ENCODE data around the gene CLMN. TPM values are rescaled to one million over a fixed set of nuclear protein-coding genes. Genes with fewer than 3 reads are reported as not detected.

Gene CLMN
- total RNA-seq, 1 donor from 2014 or later, result 3.9 TPM

GRCh38 chr14:95304342-95304741, 15.4 kb downstream of the CLMN start:
- H3K4me3 ChIP-seq (ENCODE audit: low read depth, low read length), result no peak overlapping the region
- no peaks in the 10 kb centered on the region for H3K27me3 ChIP-seq (ENCODE audit: control insufficient read depth, insufficient read depth, low read length)
- peaks cover 2% of the 10 kb centered on the region for H3K36me3 ChIP-seq (ENCODE audit: control insufficient read depth, insufficient read depth, low read length)
- FAIRE-seq (no peak), DNase-seq (ENCODE audit: low read depth) (no peak)
- TF ChIP-seq CTCF (IDR thresholded peaks at IDR 0.05; ENCODE audit: insufficient read depth, low read length, severe bottlenecking), result no peak

GRCh38 chr14:95303552-95303951, 16.2 kb downstream of the CLMN start:
- no peak overlapping the region for H3K4me3 ChIP-seq (ENCODE audit: low read depth, low read length)
- DNase-seq (ENCODE audit: low read depth), result no peak
- no peak for TF ChIP-seq CTCF (IDR thresholded peaks at IDR 0.05; ENCODE audit: insufficient read depth, low read length, severe bottlenecking)
- H3K27me3 ChIP-seq (ENCODE audit: control insufficient read depth, insufficient read depth, low read length), result no peaks in the 10 kb centered on the region
- FAIRE-seq, result no peak
- H3K36me3 ChIP-seq (ENCODE audit: control insufficient read depth, insufficient read depth, low read length), result peaks cover 2% of the 10 kb centered on the region

DNA sequence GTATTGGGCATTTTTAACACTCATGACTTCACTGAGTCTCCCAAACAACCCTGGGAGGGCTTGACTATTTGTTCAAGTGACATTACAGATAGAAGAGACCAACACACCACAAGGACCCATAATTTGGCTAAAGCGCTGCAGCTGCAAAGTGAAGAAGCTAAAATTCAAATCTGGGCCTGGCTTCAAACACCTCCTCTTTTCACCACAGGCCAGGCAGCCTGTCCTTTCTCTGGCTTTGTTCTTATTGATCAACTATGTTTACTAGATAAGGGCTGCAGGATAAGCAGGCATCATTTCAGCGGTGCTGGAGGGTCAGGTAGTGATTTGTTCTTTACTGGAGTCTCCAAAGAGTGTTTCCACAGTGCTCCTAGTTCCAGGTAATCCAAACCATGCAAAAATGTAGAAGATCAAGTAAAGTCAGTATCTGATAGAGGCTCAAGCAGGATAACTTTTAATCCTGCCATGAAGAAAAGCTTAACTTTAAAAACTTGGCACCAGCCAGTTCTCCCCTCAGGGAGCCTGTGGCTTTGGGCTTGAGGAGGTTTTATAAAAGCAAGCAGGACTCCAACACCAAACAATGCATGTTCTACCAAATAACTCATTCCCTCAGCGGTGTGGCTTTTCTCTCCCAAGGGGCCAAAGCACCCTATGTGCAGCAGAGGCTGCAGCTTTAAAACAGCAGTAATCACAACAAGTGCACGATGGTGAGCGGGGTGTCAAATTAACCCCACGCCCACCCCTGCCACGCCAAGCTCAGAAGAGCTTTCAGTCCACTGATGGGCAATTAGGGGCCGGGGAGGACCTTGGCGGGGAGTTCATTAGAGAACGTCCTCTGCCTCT, 16.8 kb downstream of the CLMN start:
- no peak overlapping the region for H3K4me3 ChIP-seq (ENCODE audit: low read depth, low read length)
- no peaks in the 10 kb centered on the region for H3K36me3 ChIP-seq (ENCODE audit: control insufficient read depth, insufficient read depth, low read length)
- FAIRE-seq (no peak), DNase-seq (ENCODE audit: low read depth) (no peak)
- H3K27me3 ChIP-seq (ENCODE audit: control insufficient read depth, insufficient read depth, low read length), result no peaks in the 10 kb centered on the region
- TF ChIP-seq CTCF (IDR thresholded peaks at IDR 0.05; ENCODE audit: insufficient read depth, low read length, severe bottlenecking), result no peak

DNA sequence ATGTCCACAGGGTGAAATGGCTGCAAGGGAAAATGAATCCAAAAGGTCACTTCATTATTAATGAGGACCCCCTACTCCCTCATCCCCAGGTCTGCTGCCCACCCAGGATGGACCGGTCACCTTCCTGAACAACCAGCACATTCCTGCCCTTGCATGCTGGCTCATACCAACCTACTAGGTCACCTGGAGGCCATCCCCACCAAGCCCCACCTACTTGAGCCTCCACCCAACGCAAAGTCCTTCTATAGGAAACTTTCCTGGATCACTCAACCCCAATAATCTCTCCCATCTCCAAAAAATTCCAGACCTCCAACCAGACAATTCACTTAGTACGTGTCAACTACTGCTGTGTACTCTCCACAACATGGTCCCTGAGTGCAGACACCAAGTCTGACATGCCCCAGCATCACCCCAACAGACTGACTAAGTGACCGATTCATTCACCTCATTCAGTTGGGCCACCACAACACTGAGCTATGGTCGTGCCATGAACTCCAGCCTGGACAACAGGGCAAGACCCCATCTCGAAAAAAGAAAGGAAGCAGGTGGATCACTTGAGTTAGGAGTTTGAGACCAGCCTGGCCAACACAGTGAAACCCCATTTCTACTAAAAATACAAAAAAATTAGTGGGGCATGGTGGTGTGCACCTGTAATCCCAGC, 18.1 kb downstream of the CLMN start:
- DNase-seq (ENCODE audit: low read depth), result no peak
- no peaks in the 10 kb centered on the region for H3K36me3 ChIP-seq (ENCODE audit: control insufficient read depth, insufficient read depth, low read length)
- no peak for TF ChIP-seq CTCF (IDR thresholded peaks at IDR 0.05; ENCODE audit: insufficient read depth, low read length, severe bottlenecking)
- no peak overlapping the region for H3K4me3 ChIP-seq (ENCODE audit: low read depth, low read length)
- FAIRE-seq, result no peak
- H3K27me3 ChIP-seq (ENCODE audit: control insufficient read depth, insufficient read depth, low read length), result no peaks in the 10 kb centered on the region

DNA sequence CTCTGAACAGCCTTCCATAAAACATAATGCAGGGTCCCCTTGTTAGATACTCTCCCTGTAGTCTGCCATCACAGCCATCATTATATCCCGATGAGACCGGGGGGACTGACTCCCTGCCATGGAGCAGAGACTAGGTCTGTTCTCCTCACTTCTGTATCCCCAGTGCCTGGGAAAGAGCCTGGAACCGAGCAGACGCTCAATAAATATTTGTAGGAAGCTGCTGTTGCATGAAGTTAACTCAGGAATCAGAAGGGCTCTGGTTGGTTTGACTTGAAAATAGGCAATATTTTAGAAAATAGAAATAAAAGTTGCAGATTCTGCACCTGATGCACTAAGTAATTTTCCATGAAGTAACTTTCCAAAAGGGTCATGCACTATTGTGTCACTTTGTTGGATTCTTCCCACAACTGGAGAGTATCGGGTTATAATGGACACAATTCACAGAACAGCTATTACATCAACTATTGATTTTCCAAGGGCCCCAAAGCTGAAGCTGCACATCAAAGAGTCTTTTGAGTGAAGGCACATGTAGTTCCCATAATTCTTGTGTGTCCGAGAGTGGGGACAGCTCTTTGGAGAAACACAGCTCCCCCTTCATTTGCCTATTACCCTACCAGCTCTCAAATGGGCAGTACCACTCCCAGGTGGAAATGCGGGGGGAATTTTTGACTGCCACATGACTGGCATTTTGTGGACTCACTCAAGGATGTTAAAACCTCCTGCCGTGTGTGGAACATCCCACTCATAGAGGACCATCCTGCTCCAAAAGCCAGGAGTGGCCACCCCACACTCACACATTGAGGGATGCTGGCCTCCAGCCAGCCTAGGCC, 18.8 kb downstream of the CLMN start:
- H3K27me3 ChIP-seq (ENCODE audit: control insufficient read depth, insufficient read depth, low read length), result no peaks in the 10 kb centered on the region
- H3K36me3 ChIP-seq (ENCODE audit: control insufficient read depth, insufficient read depth, low read length), result no peaks in the 10 kb centered on the region
- H3K4me3 ChIP-seq (ENCODE audit: low read depth, low read length), result no peak overlapping the region
- DNase-seq (ENCODE audit: low read depth), result no peak
- no peak for TF ChIP-seq CTCF (IDR thresholded peaks at IDR 0.05; ENCODE audit: insufficient read depth, low read length, severe bottlenecking)
- no peak for FAIRE-seq
